ENCODE measurements around the gene SLC9A9. TPM values are rescaled to one million over a fixed set of nuclear protein-coding genes. Genes with fewer than 3 reads are reported as not detected.

SLC9A9 gene
- total and polyA plus RNA-seq, 10 of the 15 experiments (the other 5 are each of a cell fraction or from before 2014, with no cell fraction given) = 3.5 to 14.2 (median 9.3) TPM

DNA sequence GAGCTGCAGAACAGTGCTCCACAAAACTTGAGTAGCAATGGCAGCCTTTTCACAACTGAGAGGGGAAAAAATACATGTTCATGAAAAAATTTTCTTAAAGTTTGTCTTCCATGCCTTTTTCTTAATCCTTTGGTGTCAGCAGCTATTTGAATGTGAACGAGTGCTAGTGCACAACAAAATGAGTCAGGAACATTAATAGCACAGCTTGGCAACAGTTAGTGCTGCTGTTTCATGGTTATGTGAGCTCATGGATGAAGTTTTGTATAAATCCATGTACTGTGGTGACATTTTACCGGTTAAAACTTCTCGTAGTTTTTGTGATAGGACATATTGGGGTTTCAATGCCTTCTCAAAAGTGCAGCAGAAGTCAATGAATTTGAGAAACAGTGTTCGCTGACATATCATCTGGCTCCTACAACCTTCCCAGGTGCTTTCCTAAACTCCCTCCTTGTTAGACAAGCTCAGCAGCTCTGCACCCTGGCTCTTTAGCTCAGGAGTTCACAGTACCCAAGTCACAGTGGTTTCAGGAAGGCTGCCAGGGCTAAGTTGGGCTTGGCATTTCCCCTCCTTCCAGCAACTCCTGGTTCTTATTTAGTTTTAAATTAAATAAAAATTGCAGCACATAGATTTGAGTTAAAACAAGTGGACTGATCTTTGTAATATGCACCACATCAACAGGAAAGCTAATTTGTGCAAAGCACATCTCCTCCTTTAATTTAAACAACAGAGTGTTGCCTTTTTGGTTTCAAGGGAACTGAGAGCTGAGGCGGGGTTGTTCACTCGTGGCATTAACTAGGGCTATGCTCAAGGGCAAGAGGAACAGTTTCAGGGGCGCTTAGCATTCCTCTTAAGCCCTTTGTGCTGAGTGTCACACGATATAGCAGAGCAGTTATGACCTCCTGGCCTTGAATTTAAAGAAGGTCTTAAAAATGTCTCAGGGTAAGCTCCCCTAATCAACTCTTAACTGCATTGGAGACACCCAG is 365.9 kb downstream of the SLC9A9 start (continued):
- TF ChIP-seq, protein P1, sequence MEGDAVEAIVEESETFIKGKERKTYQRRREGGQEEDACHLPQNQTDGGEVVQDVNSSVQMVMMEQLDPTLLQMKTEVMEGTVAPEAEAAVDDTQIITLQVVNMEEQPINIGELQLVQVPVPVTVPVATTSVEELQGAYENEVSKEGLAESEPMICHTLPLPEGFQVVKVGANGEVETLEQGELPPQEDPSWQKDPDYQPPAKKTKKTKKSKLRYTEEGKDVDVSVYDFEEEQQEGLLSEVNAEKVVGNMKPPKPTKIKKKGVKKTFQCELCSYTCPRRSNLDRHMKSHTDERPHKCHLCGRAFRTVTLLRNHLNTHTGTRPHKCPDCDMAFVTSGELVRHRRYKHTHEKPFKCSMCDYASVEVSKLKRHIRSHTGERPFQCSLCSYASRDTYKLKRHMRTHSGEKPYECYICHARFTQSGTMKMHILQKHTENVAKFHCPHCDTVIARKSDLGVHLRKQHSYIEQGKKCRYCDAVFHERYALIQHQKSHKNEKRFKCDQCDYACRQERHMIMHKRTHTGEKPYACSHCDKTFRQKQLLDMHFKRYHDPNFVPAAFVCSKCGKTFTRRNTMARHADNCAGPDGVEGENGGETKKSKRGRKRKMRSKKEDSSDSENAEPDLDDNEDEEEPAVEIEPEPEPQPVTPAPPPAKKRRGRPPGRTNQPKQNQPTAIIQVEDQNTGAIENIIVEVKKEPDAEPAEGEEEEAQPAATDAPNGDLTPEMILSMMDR (IDR thresholded peaks at IDR 0.05 in 2 of 3, conservative IDR thresholded peaks at IDR 0.05 in 1 of 3; ENCODE audit: control insufficient read depth in 2 of 3, extremely low read depth in 1 of 3, insufficient read depth in 1 of 3, low read depth in 3 of 3, low read length in 3 of 3) = no peak
- no peak for TF ChIP-seq SIN3A (IDR thresholded peaks at IDR 0.05; ENCODE audit: low read depth, low read length)
- TF ChIP-seq SMAD1 (IDR thresholded peaks at IDR 0.05; ENCODE audit: low read depth, partially characterized antibody) = no peak

DNA sequence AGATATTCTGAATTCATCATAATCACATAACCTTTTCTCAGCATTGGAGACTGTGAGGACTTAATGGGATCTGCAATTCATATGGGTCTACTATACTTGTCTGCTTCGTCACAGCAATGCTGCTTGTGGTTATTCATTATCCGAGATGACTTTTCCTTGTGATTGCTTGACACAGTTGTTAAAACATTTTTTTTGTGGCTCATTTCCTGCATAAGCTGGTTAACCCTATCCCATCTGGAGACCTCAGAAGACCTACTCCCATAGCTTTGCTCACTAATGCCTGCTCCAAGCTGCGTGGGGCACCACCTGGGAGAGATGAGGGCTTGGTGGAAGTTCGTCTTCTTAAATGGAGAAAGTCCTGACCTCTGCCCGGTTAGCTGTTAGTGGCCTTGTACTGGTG is 367.9 kb downstream of the SLC9A9 start:
- ChIA-PET CTCF (no interaction called here), POLR2A (no interaction called here), SMC1A (ENCODE audit: uncharacterized antibody, unreplicated experiment) (no interaction called here), RAD21 (ENCODE audit: unreplicated experiment) (no interaction called here)
- 56% methylated on average over 5 of the region's 5 CpGs for WGBS (ENCODE audit: insufficient coverage, insufficient replicate concordance, low lambda C conversion rate, missing lambda C conversion rate)
- Histone ChIP-seq H2AFZ (ENCODE audit: control insufficient read depth, low read depth, low read length) (no peak overlapping the region), H3K9me3 (replicated peaks; ENCODE audit: control insufficient read depth, insufficient read depth, low read length) (no peaks in the 10 kb centered on the region; the same call in 2 of the 3 replicates), H3K4me2 (ENCODE audit: control insufficient read depth, insufficient read depth) (no peak overlapping the region), H3K27ac (ENCODE audit: control insufficient read depth, insufficient read depth) (no peak overlapping the region), H3K79me2 (ENCODE audit: control insufficient read depth, insufficient read depth, low read length) (no peaks in the 10 kb centered on the region), H3K4me1 (ENCODE audit: control insufficient read depth, insufficient read depth, low read length) (peaks cover 4% of the 10 kb centered on the region; the same call in 1 of the 2 replicates), H3K27me3 (replicated peaks in 1 of 2; ENCODE audit: control insufficient read depth in 2 of 2, insufficient read depth in 2 of 2, low read length in 1 of 2) (no peaks in the 10 kb centered on the region), H3K4me3 (no peak overlapping the region), H3K36me3 (ENCODE audit: control insufficient read depth in 2 of 2, insufficient read depth in 2 of 2, low read length in 1 of 2) (no peaks in the 10 kb centered on the region), H4K20me1 (ENCODE audit: control insufficient read depth, insufficient read depth) (no peaks in the 10 kb centered on the region), H3K9ac (ENCODE audit: control insufficient read depth, insufficient read depth, low read length) (no peak overlapping the region)
- ATAC-seq (no peak), DNase-seq (ENCODE audit: low read depth, low spot score) (no peak), FAIRE-seq (no peak)
- no TSS peak for BruUV-seq (replicated peaks)
- intact Hi-C loops (cut with micrococcal nuclease; ENCODE audit: unreplicated experiment) (no loop called here), in situ Hi-C loops (cut with MboI) (no loop called here)
- TF ChIP-seq TBL1XR1 (IDR thresholded peaks at IDR 0.05; ENCODE audit: low read depth, low read length) (no peak), ZBED1 (IDR thresholded peaks at IDR 0.05; ENCODE audit: borderline replicate concordance) (no peak), MEF2B (IDR thresholded peaks at IDR 0.05; ENCODE audit: partially characterized antibody, poor library complexity, severe bottlenecking) (no peak), CHD1 (IDR thresholded peaks at IDR 0.05; ENCODE audit: low read depth, low read length) (no peak), SIX5 (IDR thresholded peaks at IDR 0.05; ENCODE audit: low read depth, low read length, severe bottlenecking) (no peak), ZSCAN29 (IDR thresholded peaks at IDR 0.05) (no peak), TARDBP (IDR thresholded peaks at IDR 0.05; ENCODE audit: borderline replicate concordance) (no peak)
- TF ChIP-seq, protein P2, sequence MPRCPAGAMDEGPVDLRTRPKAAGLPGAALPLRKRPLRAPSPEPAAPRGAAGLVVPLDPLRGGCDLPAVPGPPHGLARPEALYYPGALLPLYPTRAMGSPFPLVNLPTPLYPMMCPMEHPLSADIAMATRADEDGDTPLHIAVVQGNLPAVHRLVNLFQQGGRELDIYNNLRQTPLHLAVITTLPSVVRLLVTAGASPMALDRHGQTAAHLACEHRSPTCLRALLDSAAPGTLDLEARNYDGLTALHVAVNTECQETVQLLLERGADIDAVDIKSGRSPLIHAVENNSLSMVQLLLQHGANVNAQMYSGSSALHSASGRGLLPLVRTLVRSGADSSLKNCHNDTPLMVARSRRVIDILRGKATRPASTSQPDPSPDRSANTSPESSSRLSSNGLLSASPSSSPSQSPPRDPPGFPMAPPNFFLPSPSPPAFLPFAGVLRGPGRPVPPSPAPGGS (IDR thresholded peaks at IDR 0.05; ENCODE audit: borderline replicate concordance, insufficient read depth, low read depth, low read length, poor library complexity, severe bottlenecking) = no peak
- TF ChIP-seq, protein P3, sequence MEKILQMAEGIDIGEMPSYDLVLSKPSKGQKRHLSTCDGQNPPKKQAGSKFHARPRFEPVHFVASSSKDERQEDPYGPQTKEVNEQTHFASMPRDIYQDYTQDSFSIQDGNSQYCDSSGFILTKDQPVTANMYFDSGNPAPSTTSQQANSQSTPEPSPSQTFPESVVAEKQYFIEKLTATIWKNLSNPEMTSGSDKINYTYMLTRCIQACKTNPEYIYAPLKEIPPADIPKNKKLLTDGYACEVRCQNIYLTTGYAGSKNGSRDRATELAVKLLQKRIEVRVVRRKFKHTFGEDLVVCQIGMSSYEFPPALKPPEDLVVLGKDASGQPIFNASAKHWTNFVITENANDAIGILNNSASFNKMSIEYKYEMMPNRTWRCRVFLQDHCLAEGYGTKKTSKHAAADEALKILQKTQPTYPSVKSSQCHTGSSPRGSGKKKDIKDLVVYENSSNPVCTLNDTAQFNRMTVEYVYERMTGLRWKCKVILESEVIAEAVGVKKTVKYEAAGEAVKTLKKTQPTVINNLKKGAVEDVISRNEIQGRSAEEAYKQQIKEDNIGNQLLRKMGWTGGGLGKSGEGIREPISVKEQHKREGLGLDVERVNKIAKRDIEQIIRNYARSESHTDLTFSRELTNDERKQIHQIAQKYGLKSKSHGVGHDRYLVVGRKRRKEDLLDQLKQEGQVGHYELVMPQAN (conservative IDR thresholded peaks at IDR 0.05) = no peak
- TF ChIP-seq, protein P4, sequence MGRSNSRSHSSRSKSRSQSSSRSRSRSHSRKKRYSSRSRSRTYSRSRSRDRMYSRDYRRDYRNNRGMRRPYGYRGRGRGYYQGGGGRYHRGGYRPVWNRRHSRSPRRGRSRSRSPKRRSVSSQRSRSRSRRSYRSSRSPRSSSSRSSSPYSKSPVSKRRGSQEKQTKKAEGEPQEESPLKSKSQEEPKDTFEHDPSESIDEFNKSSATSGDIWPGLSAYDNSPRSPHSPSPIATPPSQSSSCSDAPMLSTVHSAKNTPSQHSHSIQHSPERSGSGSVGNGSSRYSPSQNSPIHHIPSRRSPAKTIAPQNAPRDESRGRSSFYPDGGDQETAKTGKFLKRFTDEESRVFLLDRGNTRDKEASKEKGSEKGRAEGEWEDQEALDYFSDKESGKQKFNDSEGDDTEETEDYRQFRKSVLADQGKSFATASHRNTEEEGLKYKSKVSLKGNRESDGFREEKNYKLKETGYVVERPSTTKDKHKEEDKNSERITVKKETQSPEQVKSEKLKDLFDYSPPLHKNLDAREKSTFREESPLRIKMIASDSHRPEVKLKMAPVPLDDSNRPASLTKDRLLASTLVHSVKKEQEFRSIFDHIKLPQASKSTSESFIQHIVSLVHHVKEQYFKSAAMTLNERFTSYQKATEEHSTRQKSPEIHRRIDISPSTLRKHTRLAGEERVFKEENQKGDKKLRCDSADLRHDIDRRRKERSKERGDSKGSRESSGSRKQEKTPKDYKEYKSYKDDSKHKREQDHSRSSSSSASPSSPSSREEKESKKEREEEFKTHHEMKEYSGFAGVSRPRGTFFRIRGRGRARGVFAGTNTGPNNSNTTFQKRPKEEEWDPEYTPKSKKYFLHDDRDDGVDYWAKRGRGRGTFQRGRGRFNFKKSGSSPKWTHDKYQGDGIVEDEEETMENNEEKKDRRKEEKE (IDR thresholded peaks at IDR 0.05) = no peak
